Activated CD4-positive, alpha-beta T cell treated with anti-CD3 and anti-CD28 coated beads, Interleukin-2, amount 10 ng/mL, durations not matched to agents 7 days and 5 days (primary cell): ENCODE results near the gene ABHD2. TPM values are rescaled to one million over a fixed set of nuclear protein-coding genes. Genes with fewer than 3 reads are reported as not detected.
"Not testable (repeated sequence)": the region's sequence is repeated elsewhere in the genome, so short reads cannot be mapped to it uniquely, and the experiment has no call there.

Experiments used
- CTCF ChIA-PET: fragments of 350-600 bp; sonication (Branson Sonifier 250); formaldehyde crosslinking; loops from one replicate; lab custom pipeline; 2021; ENCODE audit warnings: antibody characterized with exemption; lab: Charles Lee
- POLR2A ChIA-PET: fragments of 350-600 bp; sonication (Branson Sonifier 250); formaldehyde crosslinking; loops from one replicate; lab custom pipeline; 2021; ENCODE audit warnings: antibody characterized with exemption; lab: Charles Lee
- DNase-seq: peaks from one replicate; pipeline ENCODE4 v3.0.0-alpha.2; 2020
- H3K27ac Mint-ChIP-seq: one replicate; pipeline ENCODE4 v1.8.0; 2021; ENCODE audit warnings: mild to moderate bottlenecking, moderate library complexity, mixed read lengths
- H3K27me3 Mint-ChIP-seq: one replicate; pipeline ENCODE4 v1.8.0; 2021; ENCODE audit warnings: mixed read lengths
- H3K36me3 Mint-ChIP-seq: one replicate; pipeline ENCODE4 v1.8.0; 2021; ENCODE audit warnings: low read depth, mixed read lengths
- H3K4me1 Mint-ChIP-seq: one replicate; pipeline ENCODE4 v1.8.0; 2021; ENCODE audit warnings: mixed read lengths
- H3K4me3 Mint-ChIP-seq: one replicate; pipeline ENCODE4 v1.8.0; 2021; ENCODE audit warnings: mild to moderate bottlenecking, moderate library complexity, mixed read lengths
- H3K9me3 Mint-ChIP-seq: one replicate; pipeline ENCODE4 v1.8.0; 2021; ENCODE audit warnings: mixed read lengths
- total RNA-seq, 2 experiments: library from RNA; stranded (reverse); gene quantifications; one replicate each; pipeline ENCODE4 v1.2.3, GENCODE V29; 2021

ABHD2 gene
- total RNA-seq, 2 experiments from 2014 or later, result 79.7 to 89.0 TPM

DNA sequence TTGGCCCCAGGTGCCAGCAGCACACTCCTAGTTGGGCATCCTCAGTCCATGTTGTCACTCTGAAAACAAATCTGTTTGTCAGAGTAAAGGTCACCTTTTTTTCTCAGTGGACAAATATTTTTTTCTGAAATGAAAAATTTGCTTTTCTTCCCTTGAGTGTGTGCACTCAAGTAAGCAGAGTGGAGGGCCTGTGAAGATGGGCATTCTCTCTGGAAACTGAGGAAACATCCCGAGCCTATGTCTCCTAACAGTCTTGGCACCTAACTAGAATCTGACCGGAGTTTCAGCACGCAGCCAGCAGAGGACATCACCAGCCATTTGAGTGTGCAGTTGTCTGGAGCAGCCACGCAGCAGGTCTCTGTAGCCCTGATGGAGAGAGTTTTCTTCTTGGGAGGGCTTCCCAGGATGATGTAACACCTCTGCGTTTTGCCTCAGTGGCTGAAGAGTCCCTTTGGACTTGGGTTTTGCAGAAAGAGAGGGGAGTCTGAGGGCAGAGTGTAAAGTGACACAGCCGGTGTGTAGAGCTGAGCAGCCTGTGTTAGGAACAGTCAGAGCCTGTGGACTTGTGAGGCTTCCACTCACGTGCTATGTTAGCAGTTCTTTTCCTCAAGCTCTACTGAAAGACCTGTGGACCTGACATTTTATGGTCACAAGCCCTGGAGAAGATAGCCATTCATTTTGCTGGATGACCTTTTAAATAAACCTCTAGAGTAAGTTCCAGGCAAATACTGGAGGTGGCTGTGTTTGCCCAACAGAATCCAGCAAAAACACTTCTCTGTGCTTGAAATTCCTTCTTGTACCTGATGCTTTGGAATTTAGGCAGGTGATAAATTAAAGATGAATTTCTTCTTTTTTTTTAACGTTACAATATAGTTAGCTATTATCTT lies 51.6 kb downstream of the ABHD2 start:
- ChIA-PET CTCF (interaction anchor here (1.3 to 2.1 kb wide), 4 partner anchors 13 to 32 kb away, joined by 3 to 6 read pairs (median 4); no protein-coding TSS in a partner anchor), POLR2A (no interaction called here)
- DNase-seq, result no peak
- Mint-ChIP-seq H3K9me3 (no peaks in the 10 kb centered on the region), H3K27me3 (no peaks in the 10 kb centered on the region), H3K36me3 (peaks cover 34% of the 10 kb centered on the region), H3K4me3 (no peak overlapping the region), H3K4me1 (peaks cover 50% of the 10 kb centered on the region), H3K27ac (no peak overlapping the region)

DNA sequence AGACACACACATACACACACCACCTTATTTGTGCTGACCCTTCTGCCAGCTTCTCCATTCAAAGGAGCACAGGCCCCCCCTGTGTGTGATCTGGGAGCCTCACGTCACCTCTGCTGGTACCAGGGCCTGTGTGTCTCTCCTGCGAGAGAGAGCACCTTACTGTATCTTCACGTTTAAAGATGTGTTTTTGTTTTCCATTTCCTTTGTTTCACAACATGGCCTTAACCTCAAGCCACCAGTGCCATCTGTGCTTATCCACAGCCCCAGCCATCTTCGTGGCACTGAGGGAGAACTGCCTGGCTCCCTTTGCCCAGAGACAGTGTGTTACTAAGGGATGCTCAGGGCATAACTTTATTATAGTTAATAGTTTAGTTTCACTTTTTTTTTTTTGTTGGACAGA lies 52.3 kb downstream of the ABHD2 start:
- H3K4me1 Mint-ChIP-seq, result peaks cover 47% of the 10 kb centered on the region
- H3K27me3 Mint-ChIP-seq, result no peaks in the 10 kb centered on the region
- H3K4me3 Mint-ChIP-seq, result no peak overlapping the region
- ChIA-PET POLR2A (no interaction called here), CTCF (interaction anchor here (1.3 to 2.1 kb wide), 2 partner anchors 15 to 20 kb away, joined by 4 to 6 read pairs; no protein-coding TSS in a partner anchor)
- H3K27ac Mint-ChIP-seq, result no peak overlapping the region
- DNase-seq, result no peak
- peaks cover 32% of the 10 kb centered on the region for H3K36me3 Mint-ChIP-seq
- no peaks in the 10 kb centered on the region for H3K9me3 Mint-ChIP-seq

DNA sequence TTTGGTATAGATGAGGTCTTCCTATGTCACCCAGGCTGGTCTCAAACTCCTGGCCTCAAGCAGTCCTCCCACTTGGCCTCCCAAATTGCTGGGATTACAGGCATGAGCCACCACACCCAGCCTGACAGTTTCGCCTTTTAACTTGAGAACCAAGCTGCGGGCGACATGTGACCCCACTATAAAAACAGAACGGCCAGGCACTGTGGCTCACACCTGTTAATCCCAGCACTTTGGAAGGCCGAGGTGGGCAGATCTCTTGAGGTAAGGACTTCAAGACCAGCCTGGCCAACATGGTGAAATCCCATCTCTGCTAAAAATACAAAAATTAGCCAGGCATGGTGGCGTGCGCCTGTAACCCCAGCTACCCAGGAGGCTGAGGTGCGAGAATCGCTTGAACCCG lies 52.9 kb downstream of the ABHD2 start:
- H3K27me3 Mint-ChIP-seq, DNase-seq, POLR2A ChIA-PET, H3K9me3 Mint-ChIP-seq, H3K4me3 Mint-ChIP-seq, H3K27ac Mint-ChIP-seq: not testable (repeated sequence)
- Mint-ChIP-seq H3K36me3 (peaks cover 29% of the 10 kb centered on the region), H3K4me1 (peaks cover 44% of the 10 kb centered on the region)
- CTCF ChIA-PET, result interaction anchor here (0.8 to 1.3 kb wide), 3 partner anchors 12 to 37 kb away, joined by 3 to 4 read pairs (median 3); no protein-coding TSS in a partner anchor

DNA sequence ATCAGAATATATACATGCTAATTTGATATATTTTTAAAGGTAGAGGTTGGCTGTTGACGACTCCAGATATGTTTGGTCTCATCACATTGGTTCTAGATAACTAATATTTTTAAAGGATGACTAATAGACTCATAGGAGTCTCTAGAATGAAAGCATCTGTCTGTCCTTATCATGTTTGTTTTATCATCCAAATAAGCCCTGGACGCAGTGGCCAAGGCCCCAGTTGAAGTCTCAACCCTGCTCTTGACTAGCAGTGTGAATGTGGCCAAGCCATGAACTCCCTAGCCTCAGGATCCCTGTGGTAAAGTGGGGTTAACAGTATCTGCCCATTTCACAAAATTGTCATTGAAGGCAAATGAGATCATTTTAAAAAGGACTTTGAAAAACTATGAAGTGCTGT lies 53.6 kb downstream of the ABHD2 start:
- H3K9me3 Mint-ChIP-seq, result no peaks in the 10 kb centered on the region
- H3K4me1 Mint-ChIP-seq, result peaks cover 37% of the 10 kb centered on the region
- no peak for DNase-seq
- no peak overlapping the region for H3K27ac Mint-ChIP-seq
- peaks cover 26% of the 10 kb centered on the region for H3K36me3 Mint-ChIP-seq
- POLR2A ChIA-PET, result no interaction called here
- CTCF ChIA-PET, result interaction anchor here (0.8 to 1.8 kb wide), 5 partner anchors 9 to 36 kb away, joined by 3 to 4 read pairs (median 3); no protein-coding TSS in a partner anchor
- H3K27me3 Mint-ChIP-seq, result no peaks in the 10 kb centered on the region
- H3K4me3 Mint-ChIP-seq, result no peak overlapping the region

DNA sequence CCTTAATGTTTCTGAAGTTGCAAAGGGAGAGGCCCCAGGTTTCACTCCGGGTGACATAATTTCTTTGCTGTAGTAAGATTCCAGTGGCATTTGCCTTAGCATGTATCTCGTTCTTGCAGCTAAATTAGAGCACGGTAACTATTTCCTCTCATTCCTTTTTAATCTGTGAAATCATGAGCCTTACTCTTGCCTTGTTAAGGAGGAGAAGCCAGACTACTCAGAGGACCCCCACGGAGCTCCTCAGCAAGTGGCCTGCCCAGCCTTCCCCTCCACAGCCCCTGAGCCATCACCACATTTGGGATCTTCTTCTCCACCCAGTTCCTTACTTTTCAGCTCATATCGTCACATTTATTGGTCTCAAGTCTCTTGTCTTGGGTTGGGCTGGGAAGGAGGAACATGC lies 54.2 kb downstream of the ABHD2 start:
- Mint-ChIP-seq H3K36me3 (peaks cover 24% of the 10 kb centered on the region), H3K4me3 (no peak overlapping the region), H3K27me3 (no peaks in the 10 kb centered on the region), H3K9me3 (no peaks in the 10 kb centered on the region), H3K27ac (no peak overlapping the region), H3K4me1 (peaks cover 32% of the 10 kb centered on the region)
- ChIA-PET CTCF (interaction anchor here (1.0 to 1.8 kb wide), 4 partner anchors 8 to 17 kb away, joined by 3 to 4 read pairs (median 3); no protein-coding TSS in a partner anchor), POLR2A (no interaction called here)
- no peak for DNase-seq

DNA sequence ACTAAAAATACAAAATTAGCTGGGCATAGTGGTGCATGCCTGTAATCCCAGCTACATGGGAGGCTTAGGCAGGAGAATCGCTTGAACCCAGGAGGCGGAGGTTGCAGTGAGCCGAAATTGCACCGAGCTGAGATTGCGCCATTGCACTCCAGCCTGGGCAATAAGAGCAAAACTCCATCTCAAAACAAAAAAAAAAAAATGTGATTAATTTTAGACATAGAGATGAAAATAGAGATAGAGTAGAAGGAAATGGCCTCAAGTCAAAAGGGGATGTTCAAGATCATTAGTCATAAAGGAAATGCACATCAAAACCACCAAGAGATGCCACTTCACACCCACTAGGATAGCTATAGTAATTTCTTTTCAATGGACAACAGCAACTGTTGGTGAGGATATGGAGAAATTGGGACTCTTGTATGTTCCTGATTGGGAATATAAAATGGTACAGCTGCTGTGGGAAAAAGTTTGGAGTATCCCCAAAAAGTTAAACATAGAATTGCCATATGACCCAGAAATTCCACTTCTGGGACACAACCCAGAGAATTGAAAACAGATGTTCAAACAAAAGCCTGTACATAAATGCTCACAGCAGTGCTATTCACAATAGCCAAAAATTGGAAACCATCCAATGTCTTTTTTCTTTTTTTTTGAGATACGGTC lies 55.4 kb downstream of the ABHD2 start:
- no peak overlapping the region for H3K27ac Mint-ChIP-seq
- CTCF ChIA-PET, result interaction anchor here (0.6 to 1.8 kb wide), 7 partner anchors 7 to 867 kb away, joined by 3 to 4 read pairs (median 3); no protein-coding TSS in a partner anchor

DNA sequence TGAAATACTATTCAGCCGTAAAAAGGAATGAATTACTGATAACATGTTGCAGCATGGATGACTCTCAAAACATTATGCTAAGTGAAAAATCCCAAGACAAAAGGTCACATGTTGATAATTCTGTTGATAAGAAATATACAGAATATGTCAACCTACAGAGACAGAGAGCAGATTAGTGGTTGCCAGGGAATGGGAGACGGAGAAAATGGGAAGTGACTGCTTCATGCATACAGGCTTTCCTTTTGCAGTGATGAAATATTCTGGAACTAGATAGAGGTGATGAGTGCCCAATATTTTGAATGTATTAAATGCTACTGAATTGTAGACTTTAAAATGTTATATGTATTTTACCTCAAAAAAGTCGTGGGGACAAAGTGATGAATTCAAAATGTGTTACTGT lies 56.2 kb downstream of the ABHD2 start:
- no peak overlapping the region for H3K4me3 Mint-ChIP-seq
- H3K36me3 Mint-ChIP-seq, result peaks cover 24% of the 10 kb centered on the region
- no peaks in the 10 kb centered on the region for H3K9me3 Mint-ChIP-seq
- H3K27ac Mint-ChIP-seq, result peak overlapping the region; percentile 6
- no peak for DNase-seq
- ChIA-PET POLR2A (no interaction called here), CTCF (interaction anchor here (0.6 to 1.3 kb wide), 3 partner anchors 33 to 87 kb away, joined by 3 to 4 read pairs (median 3); no protein-coding TSS in a partner anchor)
- H3K4me1 Mint-ChIP-seq, result peaks cover 31% of the 10 kb centered on the region
- H3K27me3 Mint-ChIP-seq, result no peaks in the 10 kb centered on the region

More for the DNA sequence above, 55.4 kb downstream of the ABHD2 start:
- H3K36me3 Mint-ChIP-seq, result peaks cover 24% of the 10 kb centered on the region
- H3K27me3 Mint-ChIP-seq, result no peaks in the 10 kb centered on the region
- POLR2A ChIA-PET, result interaction anchor here (0.6 kb wide), 1 partner anchor 12 kb away, joined by 3 read pairs; no protein-coding TSS in a partner anchor
- peaks cover 31% of the 10 kb centered on the region for H3K4me1 Mint-ChIP-seq
- no peak overlapping the region for H3K4me3 Mint-ChIP-seq
- H3K9me3 Mint-ChIP-seq, result no peaks in the 10 kb centered on the region
- DNase-seq, result no peak

DNA sequence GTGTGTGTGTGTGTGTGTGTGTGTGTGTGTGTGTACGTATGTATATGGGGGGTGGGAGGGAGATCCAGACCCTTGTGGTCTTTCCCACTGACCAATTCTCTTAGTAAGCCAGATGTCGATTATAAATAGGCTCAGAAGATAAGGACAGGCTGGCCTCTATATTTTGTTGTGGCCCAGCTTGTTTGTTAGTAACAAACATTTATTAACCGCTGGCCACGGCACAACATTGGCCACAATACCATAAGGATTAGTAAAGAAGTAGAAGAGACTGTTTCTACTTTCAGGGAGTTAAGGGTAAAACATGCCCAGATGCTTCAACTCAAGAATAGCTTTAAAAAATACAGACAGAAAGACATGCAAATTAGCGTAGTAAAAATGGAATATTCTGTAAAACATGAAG lies 58.1 kb downstream of the ABHD2 start:
- H3K4me3 Mint-ChIP-seq, result no peak overlapping the region
- no peaks in the 10 kb centered on the region for H3K27me3 Mint-ChIP-seq
- H3K36me3 Mint-ChIP-seq, result peaks cover 24% of the 10 kb centered on the region
- ChIA-PET CTCF (interaction anchor here (0.7 to 1.7 kb wide), 7 partner anchors 17 to 241 kb away, joined by 3 to 4 read pairs (median 4); no protein-coding TSS in a partner anchor), POLR2A (no interaction called here)
- H3K27ac Mint-ChIP-seq, result no peak overlapping the region
- DNase-seq, result no peak
- no peaks in the 10 kb centered on the region for H3K9me3 Mint-ChIP-seq
- H3K4me1 Mint-ChIP-seq, result peaks cover 23% of the 10 kb centered on the region

DNA sequence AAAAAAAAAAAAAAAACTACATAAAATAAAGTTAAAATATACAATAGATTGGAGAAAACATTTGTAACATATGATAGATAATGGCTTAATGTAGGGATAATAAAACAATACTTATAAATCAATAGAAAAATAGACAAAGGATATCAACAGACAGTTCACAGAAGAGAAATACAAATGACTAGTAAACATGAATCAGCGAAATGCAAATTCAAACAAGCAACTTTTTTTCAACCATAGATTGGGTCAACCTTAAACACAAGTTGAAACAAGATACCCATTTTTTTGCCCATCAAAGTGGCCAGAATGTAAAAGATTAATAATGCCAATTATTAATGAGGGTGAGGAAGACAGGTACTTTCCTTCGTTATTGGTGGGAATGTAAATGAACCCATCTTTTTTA lies 59.9 kb downstream of the ABHD2 start:
- H3K4me3 Mint-ChIP-seq, result no peak overlapping the region
- ChIA-PET POLR2A (no interaction called here), CTCF (no interaction called here)
- H3K27me3 Mint-ChIP-seq, result no peaks in the 10 kb centered on the region
- DNase-seq, result no peak
- H3K27ac Mint-ChIP-seq, result no peak overlapping the region
- peaks cover 19% of the 10 kb centered on the region for H3K36me3 Mint-ChIP-seq
- peaks cover 16% of the 10 kb centered on the region for H3K4me1 Mint-ChIP-seq
- no peaks in the 10 kb centered on the region for H3K9me3 Mint-ChIP-seq

DNA sequence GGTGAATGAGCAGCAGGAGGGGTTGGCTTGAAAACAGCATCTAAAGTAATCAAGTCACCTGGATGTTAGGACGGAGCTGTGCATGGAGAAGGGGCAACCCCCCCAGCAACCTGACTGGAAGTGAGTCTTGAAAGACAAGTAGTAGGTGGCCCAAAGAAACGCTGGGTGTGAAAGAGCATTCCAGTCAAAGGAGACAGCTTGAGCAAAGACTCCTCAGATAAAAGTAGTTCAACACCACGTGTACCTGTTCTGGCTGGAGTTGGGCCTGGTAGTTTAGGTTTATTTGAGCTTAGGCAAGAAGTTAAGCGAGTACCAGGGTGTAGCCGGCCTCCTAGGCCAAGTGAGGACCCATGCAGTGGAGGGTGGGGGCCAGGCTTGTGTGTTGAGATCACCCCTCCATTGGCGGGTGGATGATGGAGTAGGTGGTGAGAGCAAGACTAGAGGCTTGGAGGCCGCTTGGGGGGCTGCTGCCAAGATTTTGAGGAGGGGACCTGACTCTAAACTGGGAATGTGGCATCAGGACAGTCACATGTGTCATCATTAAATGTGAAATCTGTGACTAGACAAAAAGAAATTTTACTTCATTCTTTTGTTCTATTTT lies 61.3 kb downstream of the ABHD2 start:
- H3K27ac Mint-ChIP-seq, result no peak overlapping the region
- ChIA-PET POLR2A (no interaction called here), CTCF (interaction anchor here (0.6 to 2.1 kb wide), 6 partner anchors 9 to 83 kb away, joined by 3 to 7 read pairs (median 4); no protein-coding TSS in a partner anchor)
- H3K27me3 Mint-ChIP-seq, result no peaks in the 10 kb centered on the region
- no peaks in the 10 kb centered on the region for H3K9me3 Mint-ChIP-seq
- H3K4me3 Mint-ChIP-seq, result no peak overlapping the region
- peaks cover 4% of the 10 kb centered on the region for H3K4me1 Mint-ChIP-seq
- peaks cover 15% of the 10 kb centered on the region for H3K36me3 Mint-ChIP-seq
- no peak for DNase-seq

DNA sequence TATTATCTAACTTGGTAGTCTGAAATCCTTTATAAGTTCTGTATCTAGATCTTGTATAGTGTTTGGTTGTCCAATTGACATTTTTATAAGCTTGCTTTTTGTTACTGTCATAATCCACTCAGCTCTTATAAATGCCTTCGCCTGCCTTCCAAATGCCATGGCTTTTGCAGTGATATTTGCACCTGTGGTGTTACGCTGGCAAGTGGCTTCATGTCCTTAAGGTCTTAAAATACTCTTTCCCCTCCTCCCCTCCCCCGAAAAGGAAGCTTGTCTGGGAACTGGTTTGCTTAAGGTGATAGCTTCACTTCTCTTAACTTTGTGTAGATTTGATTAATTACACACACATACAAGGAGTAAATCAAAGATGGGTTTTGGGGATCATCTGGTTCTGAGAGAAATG lies 62.0 kb downstream of the ABHD2 start:
- POLR2A ChIA-PET, result no interaction called here
- H3K27me3 Mint-ChIP-seq, result no peaks in the 10 kb centered on the region
- no peaks in the 10 kb centered on the region for H3K9me3 Mint-ChIP-seq

More for the DNA sequence above, 62.0 kb downstream of the ABHD2 start:
- CTCF ChIA-PET, result interaction anchor here (0.6 to 2.1 kb wide), 10 partner anchors 8 to 256 kb away, joined by 3 to 7 read pairs (median 4); no protein-coding TSS in a partner anchor
- DNase-seq, result no peak
- Mint-ChIP-seq H3K4me3 (no peak overlapping the region), H3K4me1 (peaks cover 4% of the 10 kb centered on the region), H3K36me3 (peaks cover 17% of the 10 kb centered on the region), H3K27ac (no peak overlapping the region)
